GM21360 (cell line): ENCODE measurements around the gene CDK17.

Experiments used
- ATAC-seq: cut with Tn5 transposase; IDR thresholded peaks from one replicate; pipeline ENCODE4 v1.9.1; 2021; ENCODE audit warnings: mild to moderate bottlenecking, moderate library complexity; ENCODE audit not compliant: unreplicated experiment

The CDK17 gene

DNA sequence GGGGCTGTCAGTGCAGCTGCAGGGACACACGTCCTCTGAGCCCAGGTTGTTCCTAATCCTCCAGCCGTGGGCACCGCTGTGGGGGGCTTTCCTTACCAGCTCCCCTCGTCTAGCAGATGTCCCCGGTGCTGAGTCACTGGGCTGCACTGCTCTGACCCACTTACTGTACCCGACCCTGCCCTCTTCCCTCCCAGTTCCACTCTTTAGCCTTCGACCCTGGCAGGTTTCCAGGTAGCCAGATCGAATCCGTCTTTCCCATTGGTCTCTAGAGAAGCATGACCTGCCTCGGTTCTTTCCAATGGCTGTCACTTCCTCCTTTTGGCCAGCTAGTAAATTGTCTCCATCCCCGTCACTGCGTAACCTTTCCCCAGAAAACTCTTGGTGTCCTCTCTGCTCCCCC, 157.6 kb downstream of the CDK17 start:
- ATAC-seq = no peak

DNA sequence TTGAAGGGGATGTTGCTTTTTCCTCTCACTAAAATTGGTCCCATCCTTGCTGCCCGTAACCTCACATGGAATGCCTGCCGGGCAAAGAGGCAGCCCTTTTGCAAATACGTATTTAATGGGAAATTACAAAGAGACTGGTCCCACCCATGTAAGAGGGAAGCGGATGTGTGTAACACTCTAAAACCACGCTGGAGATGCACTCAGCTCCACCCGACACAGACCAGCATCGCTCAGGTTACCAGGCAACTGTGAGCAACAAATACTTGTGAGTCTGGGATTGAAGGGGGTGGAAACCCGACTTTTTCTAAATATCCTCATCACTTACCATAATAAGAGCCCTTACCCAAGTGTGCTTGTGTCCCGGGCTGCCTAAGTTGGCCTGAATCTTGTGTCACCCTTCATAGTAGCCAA, 158.4 kb downstream of the CDK17 start:
- no peak for ATAC-seq

DNA sequence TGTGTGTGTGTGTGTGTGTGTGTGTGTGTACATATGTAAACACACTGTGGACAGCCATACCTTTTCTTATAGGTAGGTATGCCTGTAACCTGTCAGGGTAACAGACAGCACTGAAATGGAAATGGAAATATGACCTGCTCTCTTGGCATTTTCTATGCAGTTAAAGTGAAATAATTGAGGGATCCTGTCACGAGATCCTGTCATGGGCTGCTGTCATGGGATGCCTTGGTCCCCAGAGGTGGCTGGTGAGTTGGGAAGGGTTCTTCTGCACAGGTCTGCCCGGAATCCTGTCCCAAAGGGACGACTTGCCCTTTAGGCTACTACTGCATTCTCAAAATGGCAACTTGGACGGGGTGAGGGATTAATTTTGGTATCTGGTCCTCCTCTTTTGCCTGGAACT, 158.8 kb downstream of the CDK17 start:
- ATAC-seq = no peak

DNA sequence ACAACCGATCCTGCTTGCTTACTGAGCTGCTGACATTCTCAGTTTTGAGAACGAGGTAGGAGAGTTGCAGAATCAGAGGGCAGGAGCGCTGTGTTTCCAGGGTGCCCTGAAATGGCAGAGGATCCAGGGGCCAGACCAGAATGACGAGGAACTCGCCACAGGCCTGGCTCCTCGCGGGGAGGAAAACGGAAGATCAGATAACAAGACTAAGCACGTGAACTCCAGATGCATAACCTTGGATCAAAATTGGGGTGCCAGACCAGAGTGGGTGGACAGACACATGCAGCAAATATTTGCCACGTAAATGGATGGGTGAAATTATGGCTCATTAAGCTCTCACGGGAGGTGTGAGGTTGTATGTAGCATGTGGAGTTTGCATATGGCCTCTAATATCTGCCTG, 159.6 kb downstream of the CDK17 start:
- ATAC-seq = no peak

DNA sequence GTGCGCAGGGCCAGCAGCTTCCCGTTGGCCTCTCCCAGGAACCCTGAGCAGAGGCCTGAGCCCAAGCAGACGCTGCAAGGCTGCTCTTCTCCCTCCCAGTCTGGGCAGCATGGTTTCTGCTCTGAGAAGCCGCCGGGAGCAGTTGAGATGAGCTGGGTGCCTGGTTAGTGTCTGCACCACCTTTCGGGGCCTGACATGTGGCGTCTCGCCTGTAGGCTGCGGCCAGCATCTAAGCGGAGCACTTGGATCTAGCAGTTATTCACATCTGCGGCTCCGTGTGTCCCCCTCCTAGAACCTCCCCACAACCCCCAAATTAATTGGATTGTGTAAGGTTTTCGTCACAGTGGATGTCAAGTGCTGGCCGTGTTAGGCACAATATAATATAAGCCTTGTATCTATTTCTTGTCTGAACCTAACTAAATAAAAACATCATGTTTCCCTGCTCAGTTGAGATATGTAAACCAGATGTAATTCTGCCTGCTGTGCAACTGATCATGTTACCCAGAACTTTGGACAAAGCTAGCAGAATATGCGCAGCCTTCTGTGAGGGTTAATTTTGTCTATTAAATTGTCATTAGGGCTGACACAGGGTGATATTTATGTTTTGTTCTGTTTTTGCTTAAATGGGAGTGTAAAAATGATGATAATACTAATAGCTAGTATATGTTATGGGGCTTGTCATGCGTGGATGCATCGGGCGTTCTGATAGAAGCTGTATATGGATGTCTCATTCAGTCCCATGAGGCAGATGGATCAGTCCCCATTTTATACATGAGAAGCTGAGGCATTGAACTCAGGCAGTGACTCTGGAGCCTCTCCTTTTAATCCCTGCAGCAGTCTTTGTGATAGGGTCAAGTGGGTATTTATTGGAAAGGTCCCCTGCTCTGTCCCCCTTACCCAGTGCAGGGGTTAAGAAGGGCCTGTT, 160.3 kb downstream of the CDK17 start:
- no peak for ATAC-seq

DNA sequence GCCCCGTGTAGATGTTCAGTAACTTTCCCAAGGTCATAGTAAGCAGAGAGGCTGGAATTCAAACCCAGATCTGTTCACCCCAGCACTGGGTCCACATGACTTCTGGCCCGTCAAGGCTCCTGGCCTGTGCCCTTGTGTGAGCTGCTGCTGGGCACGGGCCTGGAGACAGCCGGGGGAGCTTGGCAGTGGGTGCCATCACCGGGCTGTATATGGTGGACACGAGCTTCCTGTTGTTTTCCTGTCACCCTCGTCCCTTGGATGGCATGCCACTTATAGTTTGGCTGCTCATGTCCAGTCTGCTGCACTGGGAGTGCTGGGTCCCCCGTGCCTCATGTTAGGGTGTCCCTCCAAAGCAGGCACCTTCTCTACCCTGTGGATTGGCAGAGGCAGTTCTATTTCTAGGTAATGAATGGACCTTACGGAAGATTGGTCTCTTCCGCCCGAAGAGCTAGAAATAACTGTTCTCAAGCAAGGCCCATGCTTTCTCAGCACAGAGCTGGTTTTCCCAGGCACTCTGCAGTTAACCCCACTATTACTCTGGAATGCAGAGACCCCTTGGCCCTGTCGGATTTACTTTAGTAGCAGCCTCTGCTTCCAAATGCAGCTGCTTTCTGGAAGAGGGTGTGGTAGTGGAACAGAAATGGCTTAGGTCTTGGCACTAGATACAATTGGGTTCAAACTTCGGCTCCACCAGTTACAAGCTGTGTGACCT, 161.7 kb downstream of the CDK17 start:
- ATAC-seq = no peak

DNA sequence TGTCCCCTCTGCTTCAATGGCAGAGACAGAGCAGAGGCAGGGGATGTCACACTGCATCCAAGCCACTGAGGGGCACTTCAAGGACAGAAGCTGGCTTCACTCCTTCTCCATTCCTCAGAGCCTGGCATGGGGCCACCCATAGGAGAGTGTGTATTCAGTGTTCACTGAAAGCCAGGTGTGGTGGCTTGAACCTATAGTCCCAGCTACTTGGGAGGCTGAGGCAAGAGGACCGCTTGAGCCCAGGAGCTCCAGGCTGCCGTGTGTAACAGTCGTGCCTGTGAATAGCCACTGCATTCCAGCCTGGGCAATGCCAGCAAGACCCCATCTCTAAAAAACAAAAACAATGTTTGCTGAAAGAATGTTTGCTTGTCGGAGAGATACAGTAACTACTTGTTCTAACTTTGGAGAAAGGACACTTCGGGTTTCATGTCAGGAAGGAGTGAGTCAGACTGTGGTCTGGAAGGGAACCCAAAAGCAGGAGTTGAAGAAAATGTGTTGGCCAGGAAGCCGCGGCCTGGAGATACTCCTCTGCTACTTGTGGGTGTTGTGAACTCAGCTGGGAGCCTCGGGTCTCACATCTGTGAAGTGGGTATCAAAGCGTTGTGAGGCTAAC, 162.7 kb downstream of the CDK17 start:
- ATAC-seq = no peak

DNA sequence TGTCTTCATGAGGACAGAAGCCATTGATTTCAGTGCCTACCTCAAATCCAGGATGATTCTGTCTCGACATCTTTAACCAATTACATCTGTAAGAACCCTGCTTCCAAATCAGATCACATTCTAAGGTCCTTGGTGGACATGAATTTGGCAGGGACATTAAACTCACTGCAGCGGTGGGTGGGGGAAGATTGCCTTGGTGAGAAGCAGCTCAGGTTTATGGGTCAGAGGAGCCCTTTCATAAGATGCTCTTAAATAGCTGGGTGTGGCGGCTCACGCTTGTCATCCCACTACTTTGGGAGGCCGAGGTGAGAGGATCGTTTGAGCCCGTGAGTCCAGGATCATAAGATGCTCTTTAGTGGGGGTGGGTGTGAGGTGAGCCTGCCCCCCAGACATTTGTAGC, 163.2 kb downstream of the CDK17 start:
- no peak for ATAC-seq

DNA sequence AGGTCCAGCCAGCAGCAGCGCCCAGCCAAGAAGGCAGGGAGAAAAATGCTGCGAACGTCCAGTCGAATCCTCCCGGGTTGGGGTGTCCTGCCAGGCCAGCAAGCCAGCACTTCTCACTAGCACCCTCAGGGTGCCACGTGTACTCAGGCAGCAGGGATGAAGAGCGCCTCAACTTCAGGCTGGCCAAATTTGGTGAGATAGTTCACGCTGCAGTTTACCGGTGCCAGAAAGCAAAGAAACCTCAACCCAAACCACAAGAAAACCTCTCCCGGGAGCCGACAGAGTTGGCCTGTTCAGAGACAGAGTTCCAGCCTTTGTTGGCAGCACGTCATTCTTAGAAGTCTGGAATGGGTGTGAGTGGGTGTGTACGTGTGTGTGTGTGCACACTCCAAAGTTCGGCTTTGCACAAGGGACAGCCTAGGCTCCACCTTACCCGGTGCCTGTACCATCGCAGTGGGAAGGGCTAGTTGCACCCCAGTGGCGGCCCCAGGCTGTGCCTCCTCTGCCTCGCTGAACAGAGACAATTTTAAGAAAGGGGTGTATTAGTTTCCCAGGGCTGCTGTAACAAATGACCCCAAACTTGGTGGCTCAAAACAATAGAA, 163.9 kb downstream of the CDK17 start:
- no peak for ATAC-seq

DNA sequence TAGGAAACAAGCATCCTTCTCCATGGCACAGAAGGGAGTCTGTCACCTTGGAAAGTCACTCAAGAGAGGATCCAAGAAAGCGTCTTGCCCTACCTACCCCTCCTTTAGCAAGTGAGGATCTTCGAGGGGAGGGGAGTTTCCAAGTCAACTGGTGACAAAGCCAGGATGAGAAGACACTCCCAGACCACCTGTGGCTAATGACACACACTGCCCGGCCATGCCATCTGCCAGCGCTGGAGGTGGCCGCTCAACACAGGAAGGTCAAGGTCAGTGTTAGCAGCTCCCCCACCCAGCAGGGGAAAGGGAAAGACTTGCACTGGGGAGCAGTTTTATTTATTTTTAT, 164.8 kb downstream of the CDK17 start:
- no peak for ATAC-seq

DNA sequence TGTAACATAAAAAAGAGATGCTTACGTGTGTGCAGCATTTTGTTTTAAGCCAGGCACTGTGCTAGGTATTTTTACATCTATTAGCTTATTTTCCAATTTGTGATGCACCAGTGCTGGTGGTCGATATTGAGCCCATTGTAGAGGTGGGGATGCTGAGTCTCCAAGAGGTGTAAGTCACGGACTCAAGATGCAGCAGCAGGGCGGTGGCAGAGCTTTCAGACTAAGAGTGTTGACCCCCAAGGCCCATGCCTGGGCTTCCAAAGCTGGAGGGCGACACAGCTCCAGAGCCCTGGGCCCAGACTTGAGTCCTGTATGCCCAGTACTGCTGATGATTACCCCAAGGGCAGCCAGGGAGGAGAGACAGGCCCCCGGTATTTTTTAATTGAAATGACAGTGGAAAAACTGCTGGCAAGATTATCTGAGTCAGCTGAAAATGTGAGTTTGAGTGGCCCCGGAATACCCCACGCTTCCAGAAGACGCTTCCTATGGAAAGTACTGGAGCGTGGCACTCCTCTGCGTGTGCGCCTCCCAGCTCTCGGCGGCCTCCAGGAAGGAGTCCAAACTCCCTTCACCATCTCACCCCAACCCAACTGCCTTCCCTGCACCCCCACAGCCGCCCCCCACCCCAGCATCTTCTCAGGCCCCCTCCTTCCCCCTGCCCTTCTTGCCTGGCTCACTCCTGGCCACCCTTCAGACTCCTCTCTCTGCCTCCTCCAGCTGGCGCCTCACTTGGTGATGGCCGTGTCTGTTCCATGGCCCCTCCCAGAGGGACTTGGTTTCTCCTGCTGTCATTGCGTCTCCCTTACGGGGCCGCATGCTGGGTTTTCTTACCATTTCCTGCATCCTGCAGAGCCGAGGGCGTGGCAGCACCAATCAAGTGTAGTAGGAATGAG, 165.4 kb downstream of the CDK17 start:
- no peak for ATAC-seq

DNA sequence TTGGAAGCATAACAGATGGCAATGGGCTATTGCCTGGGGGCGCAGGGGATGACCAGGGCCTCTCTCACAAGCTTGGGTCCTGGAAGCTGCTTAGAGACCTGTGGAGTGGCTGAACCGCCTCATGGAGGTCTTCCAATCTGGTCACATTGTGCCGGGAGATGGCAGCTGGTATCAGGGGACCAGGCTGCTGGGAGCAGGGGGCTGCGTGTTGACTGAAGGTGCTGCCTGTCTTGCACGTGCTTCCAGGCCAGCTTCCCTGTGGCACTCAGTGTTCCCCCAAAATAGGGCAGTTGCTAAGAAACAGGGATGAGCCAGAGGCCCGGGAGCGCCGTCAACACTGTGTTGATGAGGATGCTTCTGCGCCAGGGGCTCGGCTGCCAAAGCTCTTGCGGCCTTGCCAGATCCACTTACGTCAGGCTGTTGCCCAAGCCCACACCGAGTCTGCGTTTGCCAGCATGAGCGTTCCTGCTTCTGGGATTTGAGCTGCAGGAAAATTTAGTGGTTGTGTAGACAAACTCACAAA, 166.2 kb downstream of the CDK17 start:
- no peak for ATAC-seq

DNA sequence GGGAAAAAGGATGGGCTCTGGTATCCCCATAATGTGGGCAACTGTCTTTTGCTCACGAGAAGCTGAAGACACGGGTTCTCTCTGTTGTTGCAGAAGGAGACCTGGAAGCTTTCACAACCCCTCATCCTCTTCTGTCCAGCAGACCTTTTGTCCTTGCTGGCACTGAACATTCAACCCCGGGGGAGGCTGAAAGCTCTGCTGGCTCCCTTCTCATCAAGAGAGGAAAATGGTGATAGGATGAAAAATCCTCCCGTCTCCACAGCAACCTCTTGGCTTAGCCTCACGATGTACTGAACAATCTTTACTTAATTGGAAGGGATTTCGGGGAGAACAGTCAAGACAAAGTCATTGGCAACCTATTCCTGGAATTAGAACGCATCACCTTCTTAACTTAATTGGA, 167.1 kb downstream of the CDK17 start:
- ATAC-seq = no peak

DNA sequence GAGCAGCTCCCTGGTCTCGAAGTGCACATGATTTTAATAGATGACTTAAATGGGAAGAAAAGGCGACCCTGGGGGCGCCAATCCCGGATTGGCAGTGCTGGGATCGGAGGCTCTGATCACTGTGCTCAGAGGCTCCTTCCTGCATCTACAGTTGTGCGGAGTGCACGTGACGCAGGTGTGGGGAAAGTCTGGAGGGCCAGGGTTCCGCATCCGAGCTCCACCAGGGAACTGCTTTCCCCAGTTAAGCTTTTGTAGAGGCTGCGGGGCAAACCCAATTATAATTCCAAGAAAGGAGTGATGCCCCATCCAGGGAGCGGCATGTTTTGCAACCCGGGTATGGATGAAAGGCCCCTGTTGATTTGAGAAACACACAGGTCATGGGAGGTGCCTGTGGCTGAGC, 169.6 kb downstream of the CDK17 start:
- ATAC-seq = no peak

DNA sequence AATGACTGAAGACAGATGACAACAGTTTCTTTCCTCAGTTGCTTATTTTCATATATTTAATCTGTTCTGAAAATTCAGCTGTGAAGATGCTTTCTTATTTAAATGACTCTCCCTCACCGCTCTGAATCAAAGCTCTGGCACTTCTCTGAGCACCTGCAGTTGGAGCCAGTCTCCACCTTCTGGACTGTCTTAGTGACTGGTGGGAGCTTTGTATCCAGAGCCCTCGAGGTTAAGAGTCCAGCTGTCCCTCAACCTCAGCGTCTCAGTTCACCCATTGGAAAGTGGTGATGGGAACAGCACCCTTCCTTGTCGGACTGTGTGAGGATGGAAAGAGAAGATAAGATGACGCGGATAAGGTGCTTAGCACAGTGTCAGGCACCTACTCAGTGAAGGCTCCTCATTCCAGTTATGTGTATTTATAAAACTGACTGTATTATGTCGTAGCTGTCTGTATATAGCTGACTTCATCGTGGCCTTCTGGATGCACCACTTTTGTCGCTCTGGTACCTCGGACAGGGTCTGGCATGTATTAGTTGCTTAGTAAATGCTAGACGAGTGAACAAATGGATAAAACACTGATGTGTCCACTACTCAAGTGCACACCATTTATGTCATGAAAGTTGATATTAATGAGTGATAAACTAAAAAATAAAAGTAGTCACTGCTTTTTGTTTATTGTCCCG, 171.5 kb downstream of the CDK17 start:
- no peak for ATAC-seq
